ENCODE results near the gene PABPN1. TPM values are rescaled to one million over a fixed set of nuclear protein-coding genes. Genes with fewer than 3 reads are reported as not detected.

The PABPN1 gene
- total and polyA plus RNA-seq, 9 of the 15 experiments (the other 6 are each of a cell fraction or from before 2014, with no cell fraction given) = 32.6 to 388 (median 178) TPM

DNA sequence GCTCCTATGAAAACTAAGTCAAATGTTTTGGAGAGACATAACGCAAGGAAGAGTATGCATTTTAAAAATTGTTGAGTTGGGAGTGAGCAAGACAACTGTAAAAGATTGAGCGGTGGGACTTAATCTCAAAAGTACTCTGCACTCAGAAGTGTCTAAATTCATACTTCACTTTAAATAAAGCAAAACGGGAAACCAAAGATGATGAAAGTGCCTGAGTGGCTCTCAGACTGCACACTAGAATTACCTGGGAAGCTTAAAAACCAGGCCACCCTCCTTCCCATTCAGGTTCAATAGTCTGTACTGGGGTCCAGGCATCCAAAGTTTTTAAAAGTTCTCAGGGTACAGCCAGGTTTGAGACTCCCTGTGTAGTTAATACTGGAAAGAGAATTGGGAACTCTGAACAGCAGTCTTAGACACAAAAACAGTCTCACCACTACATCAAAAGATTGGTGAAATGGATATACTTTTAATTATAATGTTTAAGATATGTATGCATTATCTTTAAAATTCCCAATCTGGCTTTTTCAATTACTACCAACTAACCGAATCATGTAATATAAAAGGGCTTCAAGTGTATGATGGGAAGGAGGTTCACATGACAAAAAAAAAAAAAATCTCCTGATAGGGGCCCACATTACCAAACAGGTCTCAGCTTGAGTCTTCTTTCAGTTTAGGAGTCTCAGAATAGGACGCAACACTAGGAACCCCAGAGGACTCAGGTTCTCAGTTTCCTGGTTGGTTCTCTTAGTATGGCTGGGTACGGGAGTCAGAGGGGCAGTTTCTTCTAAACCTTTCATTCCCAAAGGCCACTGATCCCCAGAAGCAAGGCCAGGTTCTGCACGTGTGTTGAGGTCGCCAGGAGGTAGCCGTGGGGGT, 36.4 kb upstream of the PABPN1 start (continued):
- TF ChIP-seq E4F1 (CRISPR knock-in tag; IDR thresholded peaks at IDR 0.05; ENCODE audit: borderline replicate concordance) (no peak), AFF1 (IDR thresholded peaks at IDR 0.05; ENCODE audit: low read depth in 1 of 2, partially characterized antibody in 2 of 2) (no peak), GTF2F1 (IDR thresholded peaks at IDR 0.05; ENCODE audit: low read depth, low read length) (no peak), CHD1 (IDR thresholded peaks at IDR 0.05; ENCODE audit: low read length) (peak; percentile 55), SMARCB1 (IDR thresholded peaks at IDR 0.05; ENCODE audit: insufficient read length, low read depth) (no peak), ZNF316 (IDR thresholded peaks at IDR 0.05) (no peak), MAX (CRISPR knock-in tag; IDR thresholded peaks at IDR 0.05) (no peak)
- TF ChIP-seq, protein P1, sequence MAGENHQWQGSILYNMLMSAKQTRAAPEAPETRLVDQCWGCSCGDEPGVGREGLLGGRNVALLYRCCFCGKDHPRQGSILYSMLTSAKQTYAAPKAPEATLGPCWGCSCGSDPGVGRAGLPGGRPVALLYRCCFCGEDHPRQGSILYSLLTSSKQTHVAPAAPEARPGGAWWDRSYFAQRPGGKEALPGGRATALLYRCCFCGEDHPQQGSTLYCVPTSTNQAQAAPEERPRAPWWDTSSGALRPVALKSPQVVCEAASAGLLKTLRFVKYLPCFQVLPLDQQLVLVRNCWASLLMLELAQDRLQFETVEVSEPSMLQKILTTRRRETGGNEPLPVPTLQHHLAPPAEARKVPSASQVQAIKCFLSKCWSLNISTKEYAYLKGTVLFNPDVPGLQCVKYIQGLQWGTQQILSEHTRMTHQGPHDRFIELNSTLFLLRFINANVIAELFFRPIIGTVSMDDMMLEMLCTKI (IDR thresholded peaks at IDR 0.05; ENCODE audit: partially characterized antibody) = no peak

Data from K562 (cell line).